Measurements from ENCODE around the gene USP3.

The USP3 gene

GRCh38 chr15:63565536-63566186 lies 61.3 kb downstream of the USP3 start:
- peaks cover 0 to 3% of the 10 kb centered on the region in 2 experiments for H3K4me1 ChIP-seq (ENCODE audit: control insufficient read depth in 1 of 2, insufficient read depth in 2 of 2, low read length in 2 of 2)
- no peak overlapping the region for H4K91ac ChIP-seq (ENCODE audit: low read depth, low read length)
- no peak overlapping the region for H3K4ac ChIP-seq (ENCODE audit: low read depth, low read length)
- no CpG with 5 or more reads among the region's 2 CpGs for WGBS (ENCODE audit: extremely low coverage, insufficient coverage, insufficient read length)
- H3K79me1 ChIP-seq (ENCODE audit: low read length): no peaks in the 10 kb centered on the region
- no peaks in the 10 kb centered on the region for H3K27me3 ChIP-seq (ENCODE audit: insufficient read depth, low read length)
- no peak overlapping the region for H3K4me2 ChIP-seq (ENCODE audit: low read length)
- no peak overlapping the region for H2BK5ac ChIP-seq (ENCODE audit: low read depth, low read length, poor library complexity)
- H3K36me3 ChIP-seq (ENCODE audit: control insufficient read depth in 1 of 2, insufficient read depth in 2 of 2, low read length in 2 of 2): peaks cover 8 to 9% of the 10 kb centered on the region in 2 experiments
- H3K23ac ChIP-seq (ENCODE audit: low read length): no peak overlapping the region
- no peak overlapping the region for H3K14ac ChIP-seq (ENCODE audit: low read length)
- no peak overlapping the region for H4K8ac ChIP-seq (ENCODE audit: low read depth, low read length)
- no peak overlapping the region for H3K9ac ChIP-seq (ENCODE audit: low read length)
- H3K9me3 ChIP-seq (ENCODE audit: insufficient read depth, low read depth, low read length): no peaks in the 10 kb centered on the region
- H2AK5ac ChIP-seq (ENCODE audit: low read length): no peak overlapping the region
- no peak overlapping the region for H2AFZ ChIP-seq (ENCODE audit: insufficient read depth, low read length, poor library complexity)
- no peak overlapping the region for H3K4me3 ChIP-seq (ENCODE audit: low read depth, low read length)
- no peak overlapping the region for H4K12ac ChIP-seq (ENCODE audit: low read depth, low read length)
- H3K27ac ChIP-seq (ENCODE audit: low read depth, low read length): no peak overlapping the region
- no peak for DNase-seq
- no peak overlapping the region for H3K18ac ChIP-seq (ENCODE audit: low read length)
- H2BK120ac ChIP-seq (ENCODE audit: insufficient read depth, low read length, poor library complexity): no peak overlapping the region
- no peak overlapping the region for H2BK12ac ChIP-seq (ENCODE audit: low read length)
- no peaks in the 10 kb centered on the region for H3K79me2 ChIP-seq (ENCODE audit: control insufficient read depth, insufficient read depth, low read length, poor library complexity)

- Histone ChIP-seq H2BK5ac (ENCODE audit: low read depth, low read length, poor library complexity) (no peak overlapping the region), H4K8ac (ENCODE audit: low read depth, low read length) (no peak overlapping the region), H4K91ac (ENCODE audit: low read depth, low read length) (no peak overlapping the region), H3K9ac (ENCODE audit: low read length) (no peak overlapping the region), H3K4me1 (ENCODE audit: control insufficient read depth in 1 of 2, insufficient read depth in 2 of 2, low read length in 2 of 2) (no peaks in the 10 kb centered on the region), H3K4me3 (ENCODE audit: low read depth, low read length) (no peak overlapping the region), H4K12ac (ENCODE audit: low read depth, low read length) (no peak overlapping the region), H3K23ac (ENCODE audit: low read length) (no peak overlapping the region), H3K4ac (ENCODE audit: low read depth, low read length) (no peak overlapping the region), H3K79me2 (ENCODE audit: control insufficient read depth, insufficient read depth, low read length, poor library complexity) (no peaks in the 10 kb centered on the region), H3K36me3 (ENCODE audit: control insufficient read depth in 1 of 2, insufficient read depth in 2 of 2, low read length in 2 of 2) (peaks cover 2 to 8% of the 10 kb centered on the region in 2 experiments), H3K27me3 (ENCODE audit: insufficient read depth, low read length) (no peaks in the 10 kb centered on the region), H3K79me1 (ENCODE audit: low read length) (no peaks in the 10 kb centered on the region), H3K9me3 (ENCODE audit: insufficient read depth, low read depth, low read length) (no peaks in the 10 kb centered on the region), H2AK5ac (ENCODE audit: low read length) (no peak overlapping the region), H2AFZ (ENCODE audit: insufficient read depth, low read length, poor library complexity) (no peak overlapping the region), H2BK120ac (ENCODE audit: insufficient read depth, low read length, poor library complexity) (no peak overlapping the region), H3K27ac (ENCODE audit: low read depth, low read length) (no peak overlapping the region), H3K4me2 (ENCODE audit: low read length) (no peak overlapping the region), H3K18ac (ENCODE audit: low read length) (no peak overlapping the region), H3K14ac (ENCODE audit: low read length) (no peak overlapping the region), H2BK12ac (ENCODE audit: low read length) (no peak overlapping the region)
- no peak for DNase-seq
- no CpG with 5 or more reads among the region's 7 CpGs for WGBS (ENCODE audit: extremely low coverage, insufficient coverage, insufficient read length)
Observed at GRCh38 chr15:63572749-63573464, 68.5 kb downstream of the USP3 start.

DNA sequence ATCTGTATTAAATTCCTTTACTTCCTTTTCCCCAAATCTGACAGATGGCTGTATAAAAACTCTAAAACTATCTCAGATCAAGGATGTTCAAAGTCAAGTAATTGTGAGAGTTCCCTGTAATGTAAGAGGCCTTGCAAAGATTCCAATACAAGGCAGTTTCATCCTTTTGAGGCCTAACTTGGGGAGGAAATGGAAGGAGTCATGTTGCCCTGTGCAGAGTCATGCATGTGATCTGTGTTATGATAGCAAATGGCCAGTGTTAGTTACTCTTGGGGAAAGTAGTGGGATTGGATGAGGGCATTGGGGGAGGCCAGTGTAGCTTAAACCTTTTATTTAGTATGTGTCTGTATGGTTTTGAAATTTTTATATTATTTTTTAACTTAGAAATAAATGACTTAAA lies 69.1 kb downstream of the USP3 start:
- H4K91ac ChIP-seq (ENCODE audit: low read depth, low read length): no peak overlapping the region

DNA sequence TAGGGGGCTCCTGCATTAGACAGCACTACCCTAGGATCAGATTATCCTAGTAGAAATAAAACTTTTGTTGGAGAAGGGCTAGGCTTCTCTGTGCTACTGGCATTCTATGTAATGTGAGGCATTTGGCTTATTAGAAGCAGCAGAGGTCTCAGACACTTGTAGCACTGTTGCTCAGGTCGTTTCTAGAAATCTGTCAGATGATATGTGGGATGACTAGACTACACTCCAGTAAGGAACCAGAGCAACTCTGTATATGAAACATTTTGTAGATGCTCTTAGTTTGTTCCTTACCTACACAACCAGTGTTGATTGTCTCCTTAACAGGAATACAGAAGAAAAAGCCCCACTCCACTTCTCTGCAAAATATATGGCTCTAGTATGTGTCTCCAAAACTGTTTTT lies 70.9 kb downstream of the USP3 start:
- Histone ChIP-seq H4K91ac (ENCODE audit: low read depth, low read length) (no peak overlapping the region), H3K4me3 (ENCODE audit: low read depth, low read length) (no peak overlapping the region), H3K79me1 (ENCODE audit: low read length) (no peaks in the 10 kb centered on the region), H2AFZ (ENCODE audit: insufficient read depth, low read length, poor library complexity) (no peak overlapping the region), H2BK12ac (ENCODE audit: low read length) (no peak overlapping the region), H4K8ac (ENCODE audit: low read depth, low read length) (no peak overlapping the region), H4K12ac (ENCODE audit: low read depth, low read length) (no peak overlapping the region), H3K4me2 (ENCODE audit: low read length) (no peak overlapping the region), H3K9me3 (ENCODE audit: insufficient read depth, low read depth, low read length) (no peaks in the 10 kb centered on the region), H3K27me3 (ENCODE audit: insufficient read depth, low read length) (no peaks in the 10 kb centered on the region), H2BK5ac (ENCODE audit: low read depth, low read length, poor library complexity) (no peak overlapping the region), H3K14ac (ENCODE audit: low read length) (no peak overlapping the region), H3K79me2 (ENCODE audit: control insufficient read depth, insufficient read depth, low read length, poor library complexity) (no peaks in the 10 kb centered on the region), H3K18ac (ENCODE audit: low read length) (no peak overlapping the region), H3K4me1 (ENCODE audit: control insufficient read depth in 1 of 2, insufficient read depth in 2 of 2, low read length in 2 of 2) (no peaks in the 10 kb centered on the region), H3K27ac (ENCODE audit: low read depth, low read length) (no peak overlapping the region), H3K23ac (ENCODE audit: low read length) (no peak overlapping the region), H2AK5ac (ENCODE audit: low read length) (no peak overlapping the region), H3K36me3 (ENCODE audit: control insufficient read depth in 1 of 2, insufficient read depth in 2 of 2, low read length in 2 of 2) (peaks cover 0 to 5% of the 10 kb centered on the region in 2 experiments), H2BK120ac (ENCODE audit: insufficient read depth, low read length, poor library complexity) (no peak overlapping the region), H3K4ac (ENCODE audit: low read depth, low read length) (no peak overlapping the region), H3K9ac (ENCODE audit: low read length) (no peak overlapping the region)
- WGBS (ENCODE audit: extremely low coverage, insufficient coverage, insufficient read length): no CpG with 5 or more reads among the region's 1 CpG
- DNase-seq: no peak

More for the DNA sequence above, 69.1 kb downstream of the USP3 start:
- Histone ChIP-seq H2BK120ac (ENCODE audit: insufficient read depth, low read length, poor library complexity) (no peak overlapping the region), H3K14ac (ENCODE audit: low read length) (no peak overlapping the region), H2AFZ (ENCODE audit: insufficient read depth, low read length, poor library complexity) (no peak overlapping the region), H2BK12ac (ENCODE audit: low read length) (no peak overlapping the region), H3K4me3 (ENCODE audit: low read depth, low read length) (no peak overlapping the region), H3K27ac (ENCODE audit: low read depth, low read length) (no peak overlapping the region), H3K9ac (ENCODE audit: low read length) (no peak overlapping the region), H2AK5ac (ENCODE audit: low read length) (no peak overlapping the region), H3K27me3 (ENCODE audit: insufficient read depth, low read length) (no peaks in the 10 kb centered on the region), H3K36me3 (ENCODE audit: control insufficient read depth in 1 of 2, insufficient read depth in 2 of 2, low read length in 2 of 2) (peaks cover 2 to 8% of the 10 kb centered on the region in 2 experiments), H2BK5ac (ENCODE audit: low read depth, low read length, poor library complexity) (no peak overlapping the region), H3K4ac (ENCODE audit: low read depth, low read length) (no peak overlapping the region), H3K4me2 (ENCODE audit: low read length) (no peak overlapping the region), H4K12ac (ENCODE audit: low read depth, low read length) (no peak overlapping the region), H3K18ac (ENCODE audit: low read length) (no peak overlapping the region), H3K4me1 (ENCODE audit: control insufficient read depth in 1 of 2, insufficient read depth in 2 of 2, low read length in 2 of 2) (no peaks in the 10 kb centered on the region), H3K79me1 (ENCODE audit: low read length) (no peaks in the 10 kb centered on the region), H3K23ac (ENCODE audit: low read length) (no peak overlapping the region), H3K9me3 (ENCODE audit: insufficient read depth, low read depth, low read length) (no peaks in the 10 kb centered on the region), H3K79me2 (ENCODE audit: control insufficient read depth, insufficient read depth, low read length, poor library complexity) (no peaks in the 10 kb centered on the region), H4K8ac (ENCODE audit: low read depth, low read length) (no peak overlapping the region)
- DNase-seq: no peak
